NOMO-1 (cell line): ENCODE data around the gene SRPK1.

ENCODE experiments used
- DNase-seq, 2 experiments: peaks; one replicate each; lab custom pipeline; 2025; ENCODE audit not compliant: unreplicated experiment in 2 of 2; lab: John Stamatoyannopoulos, UW

SRPK1 gene

DNA sequence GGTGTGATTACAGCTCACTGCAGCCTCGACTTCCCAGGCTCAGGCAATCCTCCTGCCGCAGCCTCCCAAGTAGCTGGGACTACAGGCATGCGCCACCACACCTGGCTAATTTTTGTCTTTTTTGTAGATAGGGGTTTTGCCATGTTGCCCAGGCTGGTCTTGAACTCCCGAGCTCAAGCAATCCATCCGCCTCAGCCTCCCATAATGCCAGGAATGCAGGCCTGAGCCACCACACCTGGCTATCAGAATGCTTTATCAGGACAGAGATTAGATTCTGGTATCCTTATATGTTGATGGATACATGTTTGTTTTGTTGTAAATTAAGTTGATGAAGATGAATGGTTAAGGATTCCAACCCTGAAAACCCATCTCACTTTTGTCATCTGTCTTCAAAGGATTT lies 91.6 kb downstream of the SRPK1 start:
- DNase-seq, result no peak

DNA sequence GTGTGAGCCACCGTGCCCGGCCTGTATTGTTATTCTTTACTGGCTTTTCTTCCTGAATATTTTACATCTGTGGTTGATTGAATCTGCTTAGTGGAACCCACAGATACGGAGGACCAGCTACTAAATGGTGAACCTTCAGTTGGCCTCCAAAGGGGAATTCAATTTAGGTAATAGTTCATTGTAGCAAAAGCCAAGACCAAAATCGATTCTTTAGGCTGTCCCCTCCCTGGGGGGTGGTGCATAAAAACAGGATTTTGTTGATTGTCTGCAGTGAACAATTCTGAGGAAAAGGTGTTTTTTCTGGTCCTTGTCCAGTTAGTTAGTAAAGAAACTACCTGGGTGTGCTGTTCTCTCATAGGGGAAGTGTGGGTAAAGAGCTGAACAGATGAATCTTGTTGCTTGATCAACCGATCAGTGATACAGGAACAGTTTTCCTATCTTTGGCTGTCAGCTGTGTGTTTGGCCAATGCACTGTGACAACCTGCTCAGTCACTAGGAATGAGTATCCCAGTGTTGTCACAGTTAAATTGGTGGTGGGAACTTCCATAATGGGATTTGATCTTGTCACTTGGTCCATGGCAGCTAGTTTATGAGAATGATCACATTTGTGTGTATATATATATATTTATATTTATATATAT lies 96.2 kb downstream of the SRPK1 start:
- DNase-seq, result no peak

DNA sequence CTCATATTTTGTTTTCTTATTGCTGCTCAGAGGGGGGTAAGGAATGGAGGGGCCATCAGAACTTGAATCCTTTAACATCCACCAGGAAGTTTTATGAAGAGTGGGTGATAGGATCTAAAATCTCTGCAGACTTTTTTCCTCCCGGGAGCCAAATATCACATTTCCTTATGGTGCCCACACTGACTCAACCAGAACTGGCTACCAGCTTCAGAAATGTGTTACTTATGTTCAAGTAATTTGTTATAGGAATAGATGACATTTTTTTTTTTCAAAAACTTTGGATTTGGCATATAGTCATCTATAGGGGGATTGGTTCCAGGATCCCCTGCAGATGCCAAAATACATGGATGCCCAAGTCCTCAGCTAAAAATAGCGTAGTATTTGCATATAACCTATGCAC lies 97.3 kb downstream of the SRPK1 start:
- DNase-seq, result no peak

DNA sequence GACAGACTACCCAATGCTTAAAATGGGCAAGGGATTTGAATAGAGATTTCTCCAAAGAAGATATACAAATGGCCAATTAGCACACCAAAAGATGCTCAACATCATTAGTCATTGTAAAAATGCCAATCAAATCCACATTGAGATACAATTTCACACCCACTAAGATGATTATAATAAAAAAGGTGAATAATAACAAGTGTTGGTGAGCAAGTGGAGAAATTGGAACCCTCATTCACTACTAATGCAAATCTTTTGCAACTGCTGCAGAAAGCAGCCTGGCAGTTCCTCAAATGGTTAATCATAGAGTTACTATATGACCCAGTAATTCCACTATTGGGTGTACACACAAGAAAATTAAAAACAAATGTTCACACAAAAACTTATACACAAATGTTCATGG lies 103.4 kb downstream of the SRPK1 start:
- DNase-seq, result no peak

DNA sequence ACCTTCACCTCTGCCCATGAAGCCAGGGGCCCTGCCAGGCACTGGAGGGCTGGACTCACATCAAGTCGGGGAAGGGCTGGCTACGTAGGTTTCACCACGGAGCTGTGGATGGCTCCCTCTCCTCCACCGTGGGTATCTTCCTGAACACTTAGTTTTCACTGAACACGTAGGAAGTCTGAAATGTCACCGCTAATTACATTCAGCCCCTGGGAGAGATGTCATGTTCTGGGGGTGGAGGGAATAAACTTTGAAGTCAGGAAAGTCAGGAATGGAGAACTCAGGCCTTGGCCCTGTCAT lies 109.3 kb downstream of the SRPK1 start:
- DNase-seq, result no peak

DNA sequence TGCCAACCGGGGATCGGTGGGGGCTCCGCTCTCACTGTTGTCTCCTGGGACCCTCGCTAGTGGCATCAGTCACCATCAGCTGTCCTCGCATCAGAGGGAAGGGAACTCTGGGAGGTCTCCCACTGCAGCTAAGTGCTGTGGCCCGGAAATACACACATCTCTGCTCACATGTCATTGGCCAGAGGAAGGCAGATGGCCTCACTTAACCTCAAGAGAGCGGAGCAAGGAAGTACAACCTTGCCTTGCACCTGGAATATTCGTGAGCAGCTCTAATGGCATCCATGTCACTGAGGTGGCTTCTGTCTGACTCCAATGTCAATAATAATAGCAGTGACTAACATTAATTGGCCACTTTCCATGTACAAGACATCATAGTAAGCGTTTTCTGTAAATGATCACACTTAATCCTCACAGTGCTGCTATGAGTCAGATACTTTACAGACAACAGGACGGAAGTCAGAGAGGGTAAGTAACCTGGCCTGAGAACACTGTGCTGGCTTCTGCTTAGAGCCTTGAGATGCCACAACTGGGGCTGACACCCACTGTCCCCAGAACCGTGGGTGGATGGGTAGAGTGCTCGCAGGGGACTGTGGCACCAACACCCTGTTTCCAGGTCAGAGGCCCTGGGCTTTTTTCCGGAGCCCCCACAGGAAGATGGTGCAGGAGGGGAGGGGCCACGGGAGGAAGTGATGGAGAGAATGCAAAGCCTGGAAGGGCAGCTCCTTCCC lies 109.8 kb downstream of the SRPK1 start:
- DNase-seq, result no peak

DNA sequence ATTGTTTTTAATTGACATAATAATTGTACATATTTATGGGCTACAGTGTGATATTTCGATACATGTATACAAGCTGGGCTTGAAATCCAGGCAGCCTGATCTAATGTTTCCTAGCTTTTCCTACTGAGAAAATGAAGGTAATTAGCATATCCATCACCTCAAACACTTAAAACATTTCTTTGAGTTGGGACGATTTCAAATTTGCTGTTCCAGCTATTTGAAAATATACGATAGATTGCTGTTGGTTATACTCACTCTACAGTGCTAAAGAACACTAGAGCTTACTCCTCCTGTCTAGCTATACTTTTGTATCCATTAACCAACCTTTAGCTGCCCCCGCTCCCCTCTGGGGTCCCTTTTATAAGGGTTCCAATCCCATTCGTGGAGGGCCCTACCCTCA lies 111.1 kb downstream of the SRPK1 start:
- DNase-seq, result no peak

DNA sequence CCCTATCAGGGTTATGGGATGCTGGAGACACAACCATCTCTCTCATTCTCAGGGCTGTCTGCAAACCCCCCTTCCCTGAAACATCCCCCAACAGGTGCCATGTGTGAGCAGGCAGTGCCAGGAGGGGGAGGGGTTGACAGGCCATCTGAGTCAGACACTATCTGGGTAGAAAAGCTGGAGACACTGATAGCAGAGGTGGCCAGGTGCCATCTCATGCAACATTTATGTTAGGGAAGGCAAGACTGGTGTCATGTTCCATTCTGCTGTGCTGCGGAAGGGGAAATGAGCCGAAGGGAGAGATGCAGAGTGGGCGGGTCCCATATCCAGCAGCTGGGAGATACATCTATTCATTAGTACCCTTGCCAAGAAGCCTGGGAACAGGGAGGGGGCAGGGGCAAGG lies 112.2 kb downstream of the SRPK1 start:
- DNase-seq, result no peak

DNA sequence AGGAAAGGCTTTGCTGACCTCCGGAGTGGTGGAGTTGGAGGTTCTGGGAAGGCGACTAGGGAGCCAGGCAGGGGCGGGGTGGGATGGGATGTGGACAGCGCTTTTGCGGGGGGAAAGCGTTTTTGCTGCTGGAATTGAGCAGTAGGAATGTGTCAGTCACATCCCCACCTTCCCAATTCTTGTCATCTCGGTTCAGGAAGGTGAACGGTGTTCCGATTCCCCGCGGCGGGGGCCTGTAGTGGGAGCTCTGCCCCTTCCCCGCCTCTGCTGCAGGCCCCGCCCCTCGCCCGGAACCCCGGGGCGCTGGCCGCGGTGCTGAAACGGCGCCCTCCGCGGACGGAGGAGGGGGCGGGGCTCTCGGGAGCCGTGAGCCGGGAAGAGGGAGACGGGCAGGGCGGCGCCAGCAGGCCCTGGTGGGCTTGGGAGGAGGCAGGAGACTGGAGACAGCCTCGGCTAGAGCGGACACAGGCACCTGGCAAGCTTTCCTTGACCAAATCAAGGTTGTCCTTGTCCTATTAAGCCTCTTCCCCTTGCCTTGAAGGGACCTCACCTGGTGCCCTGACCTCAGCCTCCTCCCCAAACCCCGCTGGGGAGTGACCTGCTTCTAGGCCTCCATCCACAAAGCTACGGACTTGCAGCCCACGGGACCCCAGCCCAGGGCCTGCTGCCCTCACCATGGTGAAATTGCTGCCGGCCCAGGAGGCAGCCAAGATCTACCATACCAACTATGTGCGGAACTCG lies 115.7 kb downstream of the SRPK1 start, which contains the start of gene LHFPL5:
Gene LHFPL5, plus strand, starts transcription at position 357 of the 741 bp plus-strand sequence. Its CDS starts 319 bp downstream, at position 676.
- DNase-seq, result peak in 1 of 2 experiments; percentile 19

DNA sequence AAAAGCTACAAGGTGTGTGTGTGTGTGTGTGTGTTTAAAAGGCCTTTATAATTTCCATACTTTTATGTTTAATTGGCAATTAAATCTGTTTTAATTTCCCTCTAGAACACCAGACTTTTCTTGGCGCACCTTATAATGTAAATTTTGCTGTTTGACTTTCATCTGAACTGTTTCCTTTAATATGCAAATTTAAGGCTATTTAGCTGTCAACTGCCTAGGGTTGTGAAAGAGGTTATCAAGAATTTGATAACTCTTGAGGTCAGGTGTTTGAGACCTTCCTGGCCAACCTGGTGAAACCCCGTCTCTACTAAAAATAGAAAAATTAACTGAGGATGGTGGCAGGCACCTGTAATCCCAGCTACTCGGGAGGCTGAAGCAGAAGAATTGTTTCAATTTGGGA lies 119.8 kb downstream of the SRPK1 start:
- DNase-seq, result no peak

DNA sequence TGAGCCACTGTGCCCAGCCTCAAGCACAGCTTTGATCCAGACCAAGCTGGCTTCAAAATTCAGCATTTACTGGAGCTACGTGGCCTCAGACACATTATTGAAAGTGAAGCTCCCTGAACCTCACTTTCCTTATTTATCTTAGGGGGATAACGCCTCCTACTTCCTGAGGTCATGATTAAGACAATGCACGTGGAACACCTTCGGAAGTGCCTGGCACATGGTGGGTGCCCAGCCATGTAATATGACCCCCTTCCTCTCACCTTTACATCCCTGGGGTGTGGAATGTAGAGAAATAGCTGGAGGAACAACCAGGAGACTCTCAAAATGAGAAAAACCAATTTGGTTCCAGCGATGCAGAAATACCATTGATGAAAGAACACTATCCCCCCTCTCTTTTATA lies 122.2 kb downstream of the SRPK1 start:
- DNase-seq, result no peak

DNA sequence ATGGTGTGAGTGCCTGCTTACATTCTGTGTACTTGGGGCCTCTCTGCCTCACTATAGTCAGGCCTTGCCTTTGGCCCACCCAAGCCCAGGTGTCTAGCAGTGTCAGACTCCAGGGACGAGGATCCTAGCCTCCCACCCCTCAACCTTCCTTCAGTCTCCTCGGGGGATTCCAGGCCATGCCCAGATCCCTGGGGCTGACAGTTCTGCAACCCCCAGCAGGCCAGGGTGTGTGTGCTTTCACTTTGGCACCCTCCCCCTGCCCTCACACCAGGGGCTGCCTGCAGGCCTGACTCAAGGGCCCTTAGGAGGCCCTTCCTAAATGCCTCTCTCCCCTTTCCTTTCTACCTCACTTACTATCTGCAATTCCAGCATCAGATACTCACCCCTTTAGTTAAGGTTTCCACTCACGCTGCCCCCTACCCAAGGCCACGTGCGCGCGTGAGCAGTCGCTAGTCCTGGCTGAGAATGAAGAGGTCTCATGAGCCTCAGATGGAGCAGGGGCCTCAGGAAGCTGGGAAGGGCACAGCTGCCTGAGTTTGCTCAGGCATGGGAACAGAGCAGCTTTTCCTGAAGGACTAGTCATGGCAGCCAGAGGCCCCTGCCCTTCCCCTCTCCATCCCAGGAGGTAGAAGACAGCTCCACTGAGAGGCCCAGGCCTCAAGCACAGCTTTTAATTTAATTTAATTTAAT lies 122.9 kb downstream of the SRPK1 start:
- no peak for DNase-seq

DNA sequence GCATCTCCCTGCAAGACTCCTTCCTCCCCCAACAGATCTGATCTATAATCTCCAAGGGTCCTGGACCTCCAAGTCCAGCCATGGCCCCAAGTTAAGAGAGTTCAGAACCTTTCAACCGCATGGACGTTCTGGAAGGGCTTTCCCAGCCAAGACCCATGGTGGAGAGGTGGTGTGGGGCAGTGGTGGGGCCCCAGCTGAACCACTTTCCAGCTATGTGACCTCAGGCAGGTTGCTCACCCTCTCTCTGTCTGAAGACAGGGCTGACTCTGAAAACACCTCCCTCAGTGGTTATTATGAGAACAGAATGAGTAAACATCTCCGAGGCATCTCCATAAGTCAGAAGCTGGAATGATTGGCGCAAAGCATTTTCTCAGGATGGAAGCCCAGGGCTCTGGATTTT lies 124.7 kb downstream of the SRPK1 start:
- DNase-seq, result no peak

DNA sequence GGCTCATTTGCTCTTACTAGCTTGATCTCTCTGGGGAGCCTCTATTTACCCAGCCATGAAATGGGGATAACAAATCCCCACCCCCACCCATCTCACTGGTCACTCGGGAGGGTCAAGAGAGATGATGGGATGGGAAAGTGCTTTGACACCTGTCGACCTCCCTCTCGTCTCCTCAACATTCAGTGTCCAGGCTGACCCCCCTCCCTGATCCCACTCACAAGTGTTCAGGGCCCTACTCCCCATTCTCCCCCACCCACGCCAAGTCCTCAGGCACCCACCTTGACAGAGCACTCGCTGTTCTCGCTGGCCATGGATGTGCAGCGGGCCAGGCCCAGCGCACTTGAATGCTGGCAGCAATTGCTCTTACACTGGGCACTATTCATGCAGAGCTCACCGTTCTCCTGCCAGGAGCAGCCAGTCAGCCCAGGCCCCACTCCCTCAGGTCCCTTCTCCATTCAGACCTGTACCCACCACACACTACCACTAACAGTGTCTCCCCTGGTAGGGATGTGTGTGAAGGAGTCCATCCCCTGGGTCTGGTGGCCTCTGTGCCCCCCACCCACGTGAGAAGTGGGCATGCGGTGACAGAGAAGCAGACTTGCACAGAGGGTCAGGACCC lies 125.3 kb downstream of the SRPK1 start:
- no peak for DNase-seq

DNA sequence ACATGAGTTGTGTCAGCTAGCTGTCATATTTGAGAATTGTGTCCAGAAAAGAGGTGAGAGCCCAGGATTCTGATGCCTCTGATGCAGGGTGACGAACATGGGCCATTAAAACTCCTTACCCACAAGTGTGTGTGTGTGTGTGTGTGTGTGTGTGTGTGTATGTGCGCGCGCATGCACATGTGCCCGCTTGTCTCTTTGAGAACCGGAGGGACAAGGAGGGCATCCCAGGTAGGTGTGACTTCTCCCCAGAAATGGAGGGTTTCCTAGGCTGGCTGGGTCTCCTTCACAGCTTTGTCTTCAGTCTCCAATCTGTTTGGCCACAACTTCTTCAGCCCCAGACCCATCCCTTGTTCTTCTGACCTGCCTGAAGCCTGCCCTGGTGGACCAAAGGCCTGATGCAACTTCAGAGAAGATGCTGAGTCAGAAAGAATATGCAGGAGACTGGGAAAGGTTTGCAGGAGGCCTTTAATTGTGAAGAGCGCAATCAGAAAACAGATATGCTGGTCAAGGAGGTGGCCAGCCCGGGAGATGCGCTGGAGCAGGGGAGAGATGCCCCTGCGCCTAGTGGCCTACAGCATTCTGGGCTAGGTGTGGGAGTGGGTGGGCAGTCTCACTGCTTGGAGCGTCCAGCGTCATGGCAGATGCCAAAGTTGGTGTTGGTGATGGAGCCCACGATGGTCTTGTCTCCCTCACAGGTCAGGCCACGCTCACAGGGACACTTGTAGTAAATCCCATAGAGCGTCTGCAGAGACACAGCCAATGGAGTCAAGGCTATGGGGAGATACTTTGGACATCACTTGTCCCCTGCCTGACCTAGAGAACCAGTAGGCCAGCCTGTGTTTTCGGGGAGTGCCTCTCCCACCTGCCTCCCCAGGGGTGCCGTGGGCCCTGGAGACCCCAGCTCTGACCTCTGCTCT lies 126.1 kb downstream of the SRPK1 start:
- no peak for DNase-seq

DNA sequence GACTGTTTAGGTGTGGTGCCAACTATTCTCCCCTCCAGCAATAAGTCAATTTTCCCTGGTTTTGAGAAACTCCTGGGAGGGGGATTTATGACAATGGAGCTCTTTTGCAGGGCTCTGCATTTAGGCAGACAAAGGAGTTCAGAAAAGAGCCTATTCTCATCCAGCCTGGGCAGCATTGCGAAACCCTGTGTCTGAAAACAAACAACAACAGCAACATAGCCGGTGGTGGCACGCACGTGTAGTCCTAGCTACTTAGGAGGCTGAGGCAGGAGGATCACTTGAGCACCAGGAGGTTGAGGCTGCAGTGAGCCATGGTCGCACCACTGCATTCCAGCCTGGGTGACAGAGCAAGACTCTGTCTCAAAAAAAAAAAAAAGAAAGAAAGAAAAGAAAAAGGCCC lies 130.2 kb downstream of the SRPK1 start:
- no peak for DNase-seq

DNA sequence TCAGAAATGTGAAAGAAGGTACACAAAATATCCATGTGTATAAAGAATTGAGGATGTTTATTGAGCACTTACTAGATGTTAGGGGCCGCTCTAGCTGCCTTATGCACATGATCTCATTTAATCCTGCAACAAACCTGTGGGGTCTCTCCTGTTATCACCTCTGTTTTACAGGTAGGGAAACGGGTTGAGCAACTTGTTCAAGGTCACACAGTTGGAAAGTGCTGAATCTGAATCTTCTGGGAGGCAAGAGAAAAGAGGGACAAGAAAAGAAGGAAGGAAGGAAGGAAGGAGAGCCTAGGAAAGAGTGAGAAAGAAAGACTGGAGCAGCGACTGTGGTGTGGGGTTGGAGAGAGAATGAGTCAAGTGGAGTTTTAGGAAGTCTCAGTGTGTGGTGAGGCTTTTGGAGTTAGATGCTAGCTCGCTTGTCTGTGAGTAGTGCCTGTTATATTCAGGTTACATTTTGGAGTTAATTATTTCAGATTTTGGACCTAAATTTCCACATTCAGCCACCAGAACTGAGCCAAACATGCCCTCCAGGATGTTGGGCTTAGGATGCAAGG lies 132.4 kb downstream of the SRPK1 start:
- no peak for DNase-seq

DNA sequence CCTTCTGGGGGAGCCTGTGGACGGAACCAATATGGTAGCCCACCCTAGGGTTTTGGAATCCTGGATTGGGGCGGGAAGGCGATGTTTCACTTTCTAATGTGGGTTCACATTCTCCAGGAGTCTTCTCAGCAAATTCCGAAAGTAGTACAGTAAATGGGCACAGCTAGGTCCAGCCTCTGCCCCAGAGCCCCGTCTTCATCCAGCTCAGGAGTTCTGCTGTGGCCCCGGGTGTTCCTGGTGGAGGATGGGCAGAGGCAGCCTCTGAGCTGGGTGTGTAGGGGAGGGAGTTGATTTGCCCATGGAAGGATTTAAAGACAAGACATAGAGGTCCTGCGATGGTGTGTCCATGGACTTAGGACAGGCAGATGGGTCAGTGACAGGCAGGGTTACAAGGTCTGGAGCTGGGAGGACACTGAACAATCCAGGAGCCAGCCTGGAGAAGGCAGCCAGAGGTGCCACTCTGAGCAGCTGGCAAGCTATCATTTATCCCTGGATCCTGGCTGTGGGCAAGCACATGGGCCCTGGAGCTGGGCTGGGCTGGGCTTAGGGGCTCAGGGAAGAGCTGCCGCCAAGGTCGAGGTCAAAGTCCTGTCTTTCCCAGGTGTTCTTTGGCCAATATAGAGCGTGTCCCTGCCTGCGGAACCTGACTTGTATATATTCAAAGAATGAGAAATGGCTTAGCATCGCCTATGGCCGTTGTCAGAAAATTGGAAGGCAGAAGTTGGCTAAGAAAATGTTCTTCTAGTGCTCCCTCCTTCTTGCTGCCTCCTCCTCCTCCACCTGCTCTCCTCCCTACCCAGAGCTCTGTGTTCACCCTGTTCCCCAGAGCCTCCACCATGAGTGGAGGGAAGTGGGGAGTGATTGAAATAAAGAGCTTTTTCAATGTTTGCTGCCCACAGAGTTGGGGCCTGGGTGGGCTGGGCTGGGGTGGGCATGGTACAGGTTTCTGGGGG lies 133.4 kb downstream of the SRPK1 start:
- no peak for DNase-seq

DNA sequence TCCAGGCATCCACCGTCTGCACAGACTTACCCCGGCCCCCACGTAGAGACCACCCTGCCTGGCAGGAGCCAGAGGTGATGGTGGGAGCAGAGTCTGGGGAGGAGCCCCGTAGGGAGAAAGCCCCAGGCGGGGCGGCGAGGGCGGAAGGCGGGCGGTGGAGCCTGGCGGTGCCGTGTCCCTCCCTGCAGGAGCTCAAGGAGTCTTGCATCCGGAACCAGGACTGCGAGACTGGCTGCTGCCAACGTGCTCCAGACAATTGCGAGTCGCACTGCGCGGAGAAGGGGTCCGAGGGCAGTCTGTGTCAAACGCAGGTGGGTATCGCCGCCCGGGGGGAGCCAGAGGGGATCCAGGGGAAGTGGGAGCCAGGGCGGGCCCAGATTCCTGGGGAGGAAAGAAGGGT lies 134.1 kb downstream of the SRPK1 start:
- DNase-seq, result no peak
